Vagina (tissue), 2 donors: Measurements from ENCODE around the gene TMA7. TPM values are rescaled to one million over a fixed set of nuclear protein-coding genes. Genes with fewer than 3 reads are reported as not detected.
A peak's percentile ranks its signal among the peaks of the same experiment; 100 is the strongest.

ENCODE experiments used
- DNase-seq, 2 donors: peaks; one replicate each; pipeline ENCODE4 v3.0.0-alpha.2; 2017; ENCODE audit errors: extremely low spot score in 2 of 2
- H3K27ac ChIP-seq: fragments of 200-600 bp; sonication (generic); one replicate; pipeline ENCODE4 v1.5.1; 2019
- H3K27me3 ChIP-seq: fragments of 200-600 bp; sonication (generic); one replicate; pipeline ENCODE4 v1.5.1; 2019
- H3K36me3 ChIP-seq, 2 donors: fragments of 200-600 bp; sonication (generic); one replicate each; pipeline ENCODE4 v1.5.1; 2017 to 2019
- H3K4me1 ChIP-seq: fragments of 200-600 bp; sonication (generic); one replicate; pipeline ENCODE4 v1.5.1; 2019
- H3K4me3 ChIP-seq, 2 donors: fragments of 200-600 bp; sonication (generic); 1 replicate in 1 of 2; 2 replicates in 1 of 2; pipeline ENCODE4 v1.5.1; 2016 to 2019
- H3K9me3 ChIP-seq: fragments of 200-600 bp; sonication (generic); one replicate; pipeline ENCODE4 v1.5.1; 2019
- POLR2A ChIP-seq, 2 donors: fragments of 450-650 bp; IDR thresholded peaks; one replicate each; pipeline ENCODE4 v1.6.1; 2017; ENCODE audit warnings: antibody characterized with exemption in 2 of 2, mild to moderate bottlenecking in 2 of 2, moderate library complexity in 2 of 2
- POLR2AphosphoS5 ChIP-seq, 2 donors: sonication (generic); formaldehyde crosslinking; IDR thresholded peaks; one replicate each; pipeline ENCODE4 v1.9.0; 2017; ENCODE audit warnings: antibody characterized with exemption in 2 of 2, mild to moderate bottlenecking in 2 of 2, low read depth in 1 of 2; ENCODE audit not compliant: insufficient read depth in 1 of 2
- intact Hi-C: fragments of 100-400 bp; cut with DNase I; formaldehyde crosslinking; loops from one replicate; pipeline ENCODE4 v1.15.1; 2023
- total RNA-seq: library from RNA; depleted of rRNA; stranded (reverse); fragments of >200 nt; gene quantifications from one replicate; pipeline ENCODE4 v1.2.3, GENCODE V29; 2016
- TF ChIP-seq, protein P1 (sequence below), 3 experiments: fragments of 450-650 bp in 2 of 3; fragments of 200-600 bp in 1 of 3; sonication (generic) in 1 of 3; IDR thresholded peaks; one replicate each; pipeline ENCODE4 v1.5.1; 2017 to 2019; ENCODE audit warnings: antibody characterized with exemption in 3 of 3, mild to moderate bottlenecking in 2 of 3, moderate library complexity in 2 of 3

The TMA7 gene
- total RNA-seq, 1 donor from 2014 or later: 251 TPM

DNA sequence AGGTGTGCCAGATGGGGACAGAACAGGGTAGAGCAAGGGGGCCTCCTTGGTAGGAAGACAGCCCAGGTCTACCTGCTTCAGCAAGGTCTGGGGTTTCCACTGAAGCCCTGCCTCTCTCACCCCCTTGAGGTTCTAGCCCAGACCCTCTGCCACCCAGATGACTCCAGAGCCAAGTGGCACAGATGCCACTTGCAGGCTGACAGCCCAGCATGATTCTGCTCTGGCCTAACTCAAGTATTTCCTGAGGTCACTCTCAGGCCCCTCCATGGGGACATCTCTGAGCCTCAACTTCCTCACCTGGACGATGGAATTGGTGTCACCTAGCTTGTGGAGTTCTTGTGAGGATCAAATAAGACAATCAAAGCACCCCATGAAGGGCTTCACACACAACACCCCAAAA lies 34.1 kb upstream of the TMA7 start:
- peaks cover 0 to 63% of the 10 kb centered on the region in 2 donors for H3K36me3 ChIP-seq
- peak overlapping the region; percentile 48 for H3K27ac ChIP-seq
- intact Hi-C loops: no loop called here
- H3K4me1 ChIP-seq: peaks cover 11% of the 10 kb centered on the region
- no peak overlapping the region for H3K4me3 ChIP-seq
- H3K27me3 ChIP-seq: no peaks in the 10 kb centered on the region
- TF ChIP-seq POLR2AphosphoS5 (IDR thresholded peaks at IDR 0.05; ENCODE audit: insufficient read depth in 1 of 2, low read depth in 1 of 2): no peak
- TF ChIP-seq, protein P1, sequence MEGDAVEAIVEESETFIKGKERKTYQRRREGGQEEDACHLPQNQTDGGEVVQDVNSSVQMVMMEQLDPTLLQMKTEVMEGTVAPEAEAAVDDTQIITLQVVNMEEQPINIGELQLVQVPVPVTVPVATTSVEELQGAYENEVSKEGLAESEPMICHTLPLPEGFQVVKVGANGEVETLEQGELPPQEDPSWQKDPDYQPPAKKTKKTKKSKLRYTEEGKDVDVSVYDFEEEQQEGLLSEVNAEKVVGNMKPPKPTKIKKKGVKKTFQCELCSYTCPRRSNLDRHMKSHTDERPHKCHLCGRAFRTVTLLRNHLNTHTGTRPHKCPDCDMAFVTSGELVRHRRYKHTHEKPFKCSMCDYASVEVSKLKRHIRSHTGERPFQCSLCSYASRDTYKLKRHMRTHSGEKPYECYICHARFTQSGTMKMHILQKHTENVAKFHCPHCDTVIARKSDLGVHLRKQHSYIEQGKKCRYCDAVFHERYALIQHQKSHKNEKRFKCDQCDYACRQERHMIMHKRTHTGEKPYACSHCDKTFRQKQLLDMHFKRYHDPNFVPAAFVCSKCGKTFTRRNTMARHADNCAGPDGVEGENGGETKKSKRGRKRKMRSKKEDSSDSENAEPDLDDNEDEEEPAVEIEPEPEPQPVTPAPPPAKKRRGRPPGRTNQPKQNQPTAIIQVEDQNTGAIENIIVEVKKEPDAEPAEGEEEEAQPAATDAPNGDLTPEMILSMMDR (IDR thresholded peaks at IDR 0.05): no peak
- no peak for TF ChIP-seq POLR2A (IDR thresholded peaks at IDR 0.05)
- DNase-seq: no peak
- no peaks in the 10 kb centered on the region for H3K9me3 ChIP-seq

GRCh38 chr3:48406443-48407431 lies 33.3 kb upstream of the TMA7 start:
- intact Hi-C loops: no loop called here
- H3K4me3 ChIP-seq: no peak overlapping the region
- H3K4me1 ChIP-seq: peaks cover 4% of the 10 kb centered on the region
- TF ChIP-seq POLR2A (IDR thresholded peaks at IDR 0.05): no peak
- DNase-seq: peak in 1 of 2 donors; percentile 79
- H3K36me3 ChIP-seq: peaks cover 0 to 71% of the 10 kb centered on the region in 2 donors
- no peak overlapping the region for H3K27ac ChIP-seq
- H3K27me3 ChIP-seq: no peaks in the 10 kb centered on the region
- H3K9me3 ChIP-seq: no peaks in the 10 kb centered on the region

DNA sequence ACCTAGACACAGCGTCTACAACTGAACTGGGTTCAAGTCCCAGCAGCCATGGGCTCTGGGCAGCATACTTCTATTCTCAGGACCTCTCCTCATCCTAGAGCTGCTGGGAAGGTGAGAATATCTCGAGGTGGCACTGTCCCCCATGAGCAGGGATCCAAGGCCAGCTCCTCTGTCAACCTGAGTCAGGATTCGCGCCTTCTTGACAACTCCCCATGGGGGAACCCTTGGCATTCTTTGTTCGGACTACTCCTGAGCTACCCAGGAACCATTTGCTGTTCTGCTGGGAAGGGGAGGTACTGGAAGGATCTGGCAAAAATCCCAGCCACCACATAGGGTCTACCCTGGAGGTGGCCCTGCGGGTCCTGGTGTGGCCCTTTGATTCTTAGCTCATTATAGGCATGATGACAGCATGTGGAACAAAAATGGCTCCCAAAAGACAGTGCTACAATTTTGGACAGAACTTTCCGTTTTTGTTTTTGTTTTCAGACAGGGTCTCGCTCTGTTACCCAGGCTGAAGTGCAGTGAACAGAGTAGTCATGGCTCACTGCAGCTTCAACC lies 32.4 kb upstream of the TMA7 start:
- Histone ChIP-seq H3K4me1 (peaks cover 2% of the 10 kb centered on the region), H3K27me3 (no peaks in the 10 kb centered on the region), H3K4me3 (no peak overlapping the region), H3K9me3 (no peaks in the 10 kb centered on the region), H3K36me3 (peaks cover 0 to 80% of the 10 kb centered on the region in 2 donors), H3K27ac (no peak overlapping the region)
- DNase-seq: no peak
- intact Hi-C loops: no loop called here
- TF ChIP-seq, protein P1 (IDR thresholded peaks at IDR 0.05): no peak
- no peak for TF ChIP-seq POLR2A (IDR thresholded peaks at IDR 0.05)
- TF ChIP-seq POLR2AphosphoS5 (IDR thresholded peaks at IDR 0.05; ENCODE audit: insufficient read depth in 1 of 2, low read depth in 1 of 2): no peak

GRCh38 chr3:48408823-48409281 lies 31.2 kb upstream of the TMA7 start:
- Histone ChIP-seq H3K36me3 (peaks cover 0 to 88% of the 10 kb centered on the region in 2 donors), H3K4me1 (peaks cover 11% of the 10 kb centered on the region), H3K27me3 (no peaks in the 10 kb centered on the region), H3K27ac (no peak overlapping the region), H3K4me3 (no peak overlapping the region), H3K9me3 (no peaks in the 10 kb centered on the region)
- TF ChIP-seq, protein P1 (IDR thresholded peaks at IDR 0.05): no peak
- no peak for TF ChIP-seq POLR2A (IDR thresholded peaks at IDR 0.05)
- TF ChIP-seq POLR2AphosphoS5 (IDR thresholded peaks at IDR 0.05; ENCODE audit: insufficient read depth in 1 of 2, low read depth in 1 of 2): no peak
- intact Hi-C loops: no loop called here
- DNase-seq: no peak

DNA sequence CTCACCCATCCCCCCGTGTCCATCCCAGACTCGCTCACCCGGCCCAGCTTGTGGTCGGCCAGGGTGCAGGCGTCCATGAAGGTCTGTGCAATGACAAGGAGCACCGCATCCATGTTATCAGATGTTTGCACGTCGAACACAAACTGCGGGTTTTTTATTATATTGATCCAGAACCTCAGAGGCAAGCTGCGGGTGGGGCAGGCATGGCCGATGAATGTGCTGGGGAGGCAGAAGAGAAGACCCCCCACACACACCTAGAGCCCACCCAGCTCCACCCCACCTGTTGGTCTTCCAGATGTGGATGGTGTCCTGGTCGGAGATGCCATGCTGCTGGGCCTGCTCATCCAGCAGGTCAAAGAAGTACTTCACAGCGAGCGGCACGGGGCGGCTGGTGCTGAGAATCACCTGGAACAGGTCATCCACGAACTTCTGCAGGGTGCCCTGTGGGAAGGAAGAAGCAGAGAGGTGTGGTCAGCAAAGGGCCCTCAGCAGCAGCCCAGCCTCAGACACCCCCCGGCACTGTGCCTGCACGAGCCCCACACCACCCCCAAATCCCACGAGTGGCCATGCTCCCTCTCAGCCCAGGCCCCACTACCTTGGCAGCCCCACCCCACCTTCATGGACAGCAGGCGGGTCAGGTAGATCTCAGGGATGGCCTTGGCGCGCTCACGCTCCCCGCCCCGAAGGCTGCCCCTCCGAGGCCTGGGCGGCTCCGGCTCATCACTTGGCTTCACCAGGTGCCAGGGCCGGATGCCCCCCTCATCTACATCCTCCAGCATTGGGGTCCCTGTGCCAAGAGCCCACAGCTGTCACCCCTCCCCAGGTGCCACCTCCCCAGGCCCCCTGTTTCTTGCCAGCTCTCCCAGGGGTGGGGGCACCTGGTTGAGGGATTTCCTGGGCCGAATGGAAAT lies 30.5 kb upstream of the TMA7 start:
- no peaks in the 10 kb centered on the region for H3K9me3 ChIP-seq
- H3K27me3 ChIP-seq: no peaks in the 10 kb centered on the region
- intact Hi-C loops: no loop called here
- peaks cover 18% of the 10 kb centered on the region for H3K4me1 ChIP-seq
- no peak overlapping the region for H3K27ac ChIP-seq
- TF ChIP-seq POLR2A (IDR thresholded peaks at IDR 0.05) (no peak), POLR2AphosphoS5 (IDR thresholded peaks at IDR 0.05; ENCODE audit: insufficient read depth in 1 of 2, low read depth in 1 of 2) (no peak)
- TF ChIP-seq, protein P1 (IDR thresholded peaks at IDR 0.05): no peak
- H3K4me3 ChIP-seq: no peak overlapping the region
- H3K36me3 ChIP-seq: peaks cover 0 to 88% of the 10 kb centered on the region in 2 donors
- DNase-seq: no peak
